Cardiac muscle cell (in vitro differentiated cells and primary cell): ENCODE measurements around the gene SLC25A10. TPM values are rescaled to one million over a fixed set of nuclear protein-coding genes. Genes with fewer than 3 reads are reported as not detected.

ENCODE experiments used
- DNase-seq, 2 donors: peaks; one replicate each; pipeline versions ENCODE4 v3.0.0 to v3.0.0-alpha.2; 2010 to 2017; ENCODE audit warnings: low read depth in 1 of 2, low spot score in 1 of 2
- H3K27ac ChIP-seq: fragments of 200-600 bp; sonication (generic); 2 replicates; pipeline ENCODE4 v1.5.1; 2016
- H3K27me3 ChIP-seq: fragments of 200-600 bp; sonication (generic); 2 replicates; pipeline ENCODE4 v1.6.0; 2016; ENCODE audit warnings: control low read depth
- H3K36me3 ChIP-seq: fragments of 200-600 bp; sonication (generic); 2 replicates; pipeline ENCODE4 v1.5.1; 2016; ENCODE audit warnings: control low read depth
- H3K4me1 ChIP-seq: fragments of 200-600 bp; sonication (generic); 2 replicates; pipeline ENCODE4 v1.8.1; 2017; ENCODE audit warnings: low read depth, mild to moderate bottlenecking, mixed run types
- H3K4me3 ChIP-seq: fragments of 200-600 bp; sonication (generic); 2 replicates; pipeline ENCODE4 v1.5.1; 2016; ENCODE audit warnings: mild to moderate bottlenecking
- H3K9me3 ChIP-seq: fragments of 200-600 bp; sonication (generic); 2 replicates; pipeline ENCODE4 v1.5.1; 2017; ENCODE audit warnings: low read depth, mild to moderate bottlenecking, control low read depth
- CTCF ChIP-seq: IDR thresholded peaks from 2 replicates; pipeline ENCODE4 v1.5.1; 2012; ENCODE audit warnings: low read depth, mild to moderate bottlenecking, low read length
- polyA plus RNA-seq: library from polyadenylated mRNA; unstranded; fragments of >200 nt; fragmentation: Nextera tagmentation; extraction: Ambion mirVana; gene quantifications from 2 replicates; pipeline ENCODE4 v1.2.1, GENCODE V29; 2016
- total RNA-seq: library from RNA; depleted of rRNA; stranded (reverse); fragments of >200 nt; gene quantifications from 2 replicates; pipeline ENCODE4 v1.2.3, GENCODE V29; 2016

SLC25A10 gene
- total and polyA plus RNA-seq, 2 experiments from 2014 or later: 29.3 to 52.2 TPM

- peaks cover 7% of the 10 kb centered on the region for H3K36me3 ChIP-seq
- no peak overlapping the region for H3K4me3 ChIP-seq
- no peaks in the 10 kb centered on the region for H3K27me3 ChIP-seq
- H3K4me1 ChIP-seq: peaks cover 20% of the 10 kb centered on the region
- H3K9me3 ChIP-seq: no peaks in the 10 kb centered on the region
- DNase-seq: no peak
- TF ChIP-seq CTCF: no peak
- no peak overlapping the region for H3K27ac ChIP-seq
Measured at GRCh38 chr17:81713556-81714411, 1.7 kb downstream of the SLC25A10 start.

- no peak for TF ChIP-seq CTCF
- H3K36me3 ChIP-seq: peaks cover 7% of the 10 kb centered on the region
- peaks cover 20% of the 10 kb centered on the region for H3K4me1 ChIP-seq
- no peak overlapping the region for H3K27ac ChIP-seq
- DNase-seq: no peak
- H3K27me3 ChIP-seq: no peaks in the 10 kb centered on the region
- H3K4me3 ChIP-seq: no peak overlapping the region
- H3K9me3 ChIP-seq: no peaks in the 10 kb centered on the region
Measured at GRCh38 chr17:81714412-81715106, 2.5 kb downstream of the SLC25A10 start.

GRCh38 chr17:81715107-81715871 lies 3.2 kb downstream of the SLC25A10 start:
- peaks cover 20% of the 10 kb centered on the region for H3K4me1 ChIP-seq
- H3K9me3 ChIP-seq: no peaks in the 10 kb centered on the region
- H3K4me3 ChIP-seq: no peak overlapping the region
- no peak for TF ChIP-seq CTCF
- peaks cover 7% of the 10 kb centered on the region for H3K36me3 ChIP-seq
- DNase-seq: no peak
- H3K27ac ChIP-seq: no peak overlapping the region
- no peaks in the 10 kb centered on the region for H3K27me3 ChIP-seq

- no peak overlapping the region for H3K27ac ChIP-seq
- no peaks in the 10 kb centered on the region for H3K27me3 ChIP-seq
- H3K36me3 ChIP-seq: peaks cover 7% of the 10 kb centered on the region
- no peak for TF ChIP-seq CTCF
- DNase-seq: no peak
- no peak overlapping the region for H3K4me3 ChIP-seq
- no peaks in the 10 kb centered on the region for H3K9me3 ChIP-seq
- H3K4me1 ChIP-seq: peaks cover 17% of the 10 kb centered on the region
Measured at GRCh38 chr17:81715872-81716673, 4.0 kb downstream of the SLC25A10 start.

- Histone ChIP-seq H3K27ac (no peak overlapping the region), H3K9me3 (no peaks in the 10 kb centered on the region), H3K36me3 (peaks cover 7% of the 10 kb centered on the region), H3K4me3 (no peak overlapping the region), H3K27me3 (no peaks in the 10 kb centered on the region), H3K4me1 (peaks cover 11% of the 10 kb centered on the region)
- no peak for TF ChIP-seq CTCF
- no peak for DNase-seq
Measured at GRCh38 chr17:81716674-81716996, 4.6 kb downstream of the SLC25A10 start.
